HepG2 (cell line): ENCODE data around the gene IP6K1. TPM values are rescaled to one million over a fixed set of nuclear protein-coding genes. Genes with fewer than 3 reads are reported as not detected.
A peak's percentile ranks its signal among the peaks of the same experiment; 100 is the strongest.

Experiments
- ATAC-seq: fragments of 200-7000 bp; cut with Tn5 transposase; 3 replicates; pipeline ENCODE4 v1.9.1; 2020; ENCODE audit warnings: mild to moderate bottlenecking, moderate library complexity
- BruUV-seq: library from RNA; stranded (reverse); fragments of 400-500 nt; replicated peaks from 2 replicates; lab custom pipeline; 2021; lab: Mats Ljungman, UMichigan
- CTCF ChIA-PET: fragments of 300-600 bp; formaldehyde crosslinking; extraction: SDS; loops from one replicate; lab custom pipeline; 2021; ENCODE audit warnings: low total read pairs, inconsistent platforms, low intra/inter-chr PET ratio; lab: Yijun Ruan, JAX
- POLR2A ChIA-PET: fragments of 350-600 bp; sonication (Branson Sonifier 250); formaldehyde crosslinking; loops from one replicate; lab custom pipeline; 2020; ENCODE audit warnings: antibody characterized with exemption, inconsistent platforms; lab: Yijun Ruan, JAX
- DNase-seq: peaks from one replicate; pipeline ENCODE4 v3.0.0-alpha.2; 2015; ENCODE audit warnings: low spot score
- FAIRE-seq: peaks from 3 replicates; lab custom pipeline; 2011; peaks lifted over from hg19 to GRCh38; lab: Jason Lieb, UNC
- H2AFZ ChIP-seq: one replicate; pipeline ENCODE4 v1.6.1; 2011; ENCODE audit warnings: low read length, inconsistent platforms
- H3K27ac ChIP-seq: fragments of 300-600 bp; 3 replicates; pipeline ENCODE4 v1.8.0; 2011; ENCODE audit warnings: mixed run types, mild to moderate bottlenecking, mixed read lengths, low read length, inconsistent platforms; ENCODE audit not compliant: insufficient read depth; ENCODE audit errors: extremely low read length
- H3K27me3 ChIP-seq, 2 experiments: fragments of 200-600 bp in 1 of 2; 2 replicates in 1 of 2; 3 replicates in 1 of 2; pipeline versions ENCODE4 v1.6.0 to v1.8.0; 2011; ENCODE audit warnings: low read length in 2 of 2, mild to moderate bottlenecking in 2 of 2, moderate library complexity in 2 of 2, inconsistent platforms in 1 of 2; ENCODE audit not compliant: insufficient read depth in 2 of 2, control insufficient read depth in 1 of 2
- H3K36me3 ChIP-seq, 2 experiments: fragments of 200-600 bp in 1 of 2; replicated peaks in 1 of 2; 2 replicates in 1 of 2; 3 replicates in 1 of 2; pipeline versions ENCODE4 v1.5.1 to v1.8.0; 2011; ENCODE audit warnings: low read length in 2 of 2, inconsistent platforms in 1 of 2; ENCODE audit not compliant: insufficient read depth in 2 of 2, control insufficient read depth in 1 of 2
- H3K4me1 ChIP-seq: 2 replicates; pipeline ENCODE4 v1.5.1; 2012; ENCODE audit warnings: low read length, inconsistent platforms; ENCODE audit not compliant: insufficient read depth
- H3K4me2 ChIP-seq: 2 replicates; pipeline ENCODE4 v1.6.0; 2011; ENCODE audit warnings: low read depth, low read length, inconsistent platforms
- H3K4me3 ChIP-seq, 3 experiments: fragments of 200-600 bp in 1 of 3; sonication (generic), shearing (Covaris generic) in 1 of 3; replicated peaks in 1 of 3; 2 replicates each; pipeline ENCODE4 v1.5.1; 2011 to 2016; ENCODE audit warnings: low read length in 3 of 3, inconsistent platforms in 2 of 3, low read depth in 2 of 3, mild to moderate bottlenecking in 2 of 3, control low read depth in 1 of 3, mixed read lengths in 1 of 3; ENCODE audit not compliant: insufficient read depth in 1 of 3
- H3K79me2 ChIP-seq: one replicate; pipeline ENCODE4 v1.6.1; 2011; ENCODE audit warnings: low read length, inconsistent platforms; ENCODE audit not compliant: insufficient read depth
- H3K9ac ChIP-seq: 2 replicates; pipeline ENCODE4 v1.6.0; 2011; ENCODE audit warnings: mild to moderate bottlenecking, low read depth, low read length, inconsistent platforms; ENCODE audit not compliant: insufficient read depth
- H3K9me3 ChIP-seq: 2 replicates; pipeline ENCODE4 v1.5.1; 2012; ENCODE audit warnings: mild to moderate bottlenecking, low read length
- H4K20me1 ChIP-seq: 2 replicates; pipeline ENCODE4 v1.6.0; 2011; ENCODE audit warnings: inconsistent platforms, mild to moderate bottlenecking, low read length, moderate library complexity; ENCODE audit not compliant: insufficient read depth
- DNMT1 ChIP-seq: sonication (generic); formaldehyde crosslinking; IDR thresholded peaks from 2 replicates; pipeline ENCODE4 v1.5.1; 2020; ENCODE audit warnings: mild to moderate bottlenecking, missing genetic modification reagents
- KDM5A ChIP-seq: fragments of 200-600 bp; sonication (generic); IDR thresholded peaks from 2 replicates; pipeline ENCODE4 v1.7.0; 2018; ENCODE audit warnings: antibody characterized with exemption, mild to moderate bottlenecking, low read length, borderline replicate concordance
- TOPORS ChIP-seq: sonication (generic); formaldehyde crosslinking; IDR thresholded peaks from 2 replicates; pipeline ENCODE4 v1.8.0; 2023; ENCODE audit warnings: mild to moderate bottlenecking, missing genetic modification reagents
- ZBTB38 ChIP-seq: sonication (generic); formaldehyde crosslinking; IDR thresholded peaks from 2 replicates; pipeline ENCODE4 v1.5.1; 2020; ENCODE audit warnings: mild to moderate bottlenecking, missing genetic modification reagents
- WGBS: methylation state at CpG from one replicate; pipeline ENCODE4 v1.1.6; 2017; ENCODE audit warnings: low lambda C conversion rate; 5-methylcytosine and 5-hydroxymethylcytosine counted together
- in situ Hi-C: cut with HindIII; loops from 2 replicates; pipeline ENCODE4 v1.10.0; 2017; ENCODE audit warnings: low pct_unique_long_range_greater_than_20kb; ENCODE audit not compliant: extremely low pct_ligation_motif_present
- intact Hi-C: fragments of 100-400 bp; cut with micrococcal nuclease; formaldehyde crosslinking; loops from one replicate; pipeline ENCODE4 v1.10.0; 2022; ENCODE audit not compliant: unreplicated experiment
- polyA plus RNA-seq, 8 experiments: library from polyadenylated mRNA; depleted of rRNA in 3 of 8; stranded (reverse) in 7 of 8; unstranded in 1 of 8; fragments of >200 nt; fragmentation: Illumina TruSeq in 4 of 8; extraction: Trizol in 4 of 8; gene quantifications; 2 replicates each; pipeline versions ENCODE4 v1.2.1 to v1.2.3, GENCODE V29; 2011 to 2016; ENCODE audit warnings: low read depth in 4 of 8, missing spikeins in 1 of 8, mixed read lengths in 1 of 8; ENCODE audit not compliant: insufficient read depth in 1 of 8
- total RNA-seq, 5 experiments: library from RNA; depleted of rRNA; stranded (reverse); fragments of >200 nt; fragmentation: Illumina TruSeq; extraction: Trizol; gene quantifications; 2 replicates each; pipeline ENCODE4 v1.2.3, GENCODE V29; 2016; ENCODE audit warnings: low read depth in 1 of 5
- TF ChIP-seq, protein P1 (sequence below): sonication (generic); formaldehyde crosslinking; IDR thresholded peaks from 2 replicates; pipeline ENCODE4 v1.5.0; 2020; ENCODE audit warnings: missing genetic modification reagents
- TF ChIP-seq, protein P2 (sequence below): sonication (generic); formaldehyde crosslinking; IDR thresholded peaks from 2 replicates; pipeline ENCODE4 v1.5.0; 2020; ENCODE audit warnings: missing genetic modification reagents, mild to moderate bottlenecking, borderline replicate concordance

IP6K1 gene
- total and polyA plus RNA-seq, 2 of the 13 experiments (the other 11 are each of a cell fraction or from before 2014, with no cell fraction given) = 17.7 to 29.7 TPM

DNA sequence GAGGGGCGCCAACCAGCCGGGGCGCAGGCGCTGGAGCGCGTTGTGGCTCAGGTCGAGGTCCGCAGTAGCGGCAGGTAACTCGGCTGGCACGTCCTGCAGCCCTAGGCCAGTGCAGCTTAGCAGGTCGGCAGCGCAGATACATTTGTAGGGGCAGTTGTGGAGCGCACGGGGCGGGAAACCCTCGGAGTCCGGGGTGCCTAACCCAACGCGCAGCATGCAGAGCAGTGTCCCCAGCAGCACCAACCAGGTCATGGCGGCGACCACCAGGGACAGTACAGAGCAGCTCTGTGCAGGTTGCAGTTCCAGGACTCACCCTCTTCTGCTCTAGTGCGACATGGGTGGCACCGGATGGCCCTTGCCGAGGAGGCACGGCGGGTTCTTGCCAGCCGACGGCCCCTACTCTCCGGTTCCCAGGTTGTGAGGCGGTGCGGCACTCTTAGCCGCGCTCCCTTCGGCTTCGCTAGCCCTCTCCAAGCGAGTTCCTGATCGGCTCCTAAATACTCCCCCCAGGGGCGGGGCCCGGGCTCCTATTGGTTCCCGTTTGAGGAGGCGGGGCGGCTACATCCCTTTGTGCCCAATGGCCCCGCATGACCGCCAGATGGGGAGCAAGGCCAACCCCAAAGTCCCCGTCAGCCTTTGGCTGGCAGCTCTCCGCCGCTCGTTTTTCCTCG, 67.0 kb downstream of the IP6K1 start, which contains the start of gene AMIGO3 (continued):
- TF ChIP-seq, protein P1, sequence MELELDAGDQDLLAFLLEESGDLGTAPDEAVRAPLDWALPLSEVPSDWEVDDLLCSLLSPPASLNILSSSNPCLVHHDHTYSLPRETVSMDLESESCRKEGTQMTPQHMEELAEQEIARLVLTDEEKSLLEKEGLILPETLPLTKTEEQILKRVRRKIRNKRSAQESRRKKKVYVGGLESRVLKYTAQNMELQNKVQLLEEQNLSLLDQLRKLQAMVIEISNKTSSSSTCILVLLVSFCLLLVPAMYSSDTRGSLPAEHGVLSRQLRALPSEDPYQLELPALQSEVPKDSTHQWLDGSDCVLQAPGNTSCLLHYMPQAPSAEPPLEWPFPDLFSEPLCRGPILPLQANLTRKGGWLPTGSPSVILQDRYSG (CRISPR knock-in tag) = no peak

DNA sequence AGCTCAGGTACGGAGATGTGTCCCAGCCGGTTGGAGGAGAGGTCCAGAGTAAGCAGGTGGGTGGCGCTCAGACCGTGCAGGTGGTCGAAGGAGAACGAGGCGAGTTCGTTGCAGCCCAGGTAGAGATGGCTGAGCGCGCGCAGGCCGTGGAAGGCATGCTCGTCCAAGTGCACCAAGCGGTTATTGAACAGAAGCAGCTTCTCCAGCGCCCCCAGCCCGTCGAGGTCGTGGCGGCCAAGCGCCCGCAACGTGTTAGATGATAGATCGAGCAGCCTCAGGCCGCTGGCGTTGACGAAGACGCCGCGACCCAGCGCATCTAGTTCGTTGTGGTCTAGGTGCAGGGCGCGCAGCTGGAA, 67.5 kb downstream of the IP6K1 start:
- ChIA-PET POLR2A (no interaction called here), CTCF (no interaction called here)
- intact Hi-C loops (no loop called here), in situ Hi-C loops (no loop called here)
- no peak overlapping the region for H2AFZ ChIP-seq
- H3K36me3 ChIP-seq = peaks cover 19% of the 10 kb centered on the region in 2 experiments; a peak in 4 of 5 replicates
- H3K9ac ChIP-seq = no peak overlapping the region
- ATAC-seq (no peak), DNase-seq (no peak), FAIRE-seq (no peak)
- BruUV-seq = no TSS peak
- H3K79me2 ChIP-seq = peaks cover 13% of the 10 kb centered on the region
- 97% methylated on average over 33 of the region's 33 CpGs for WGBS
- H3K9me3 ChIP-seq = no peaks in the 10 kb centered on the region
- peaks cover 10% of the 10 kb centered on the region for H3K4me1 ChIP-seq
- H3K4me3 ChIP-seq = no peak overlapping the region
- TF ChIP-seq KDM5A = no peak
- TF ChIP-seq, protein P2, sequence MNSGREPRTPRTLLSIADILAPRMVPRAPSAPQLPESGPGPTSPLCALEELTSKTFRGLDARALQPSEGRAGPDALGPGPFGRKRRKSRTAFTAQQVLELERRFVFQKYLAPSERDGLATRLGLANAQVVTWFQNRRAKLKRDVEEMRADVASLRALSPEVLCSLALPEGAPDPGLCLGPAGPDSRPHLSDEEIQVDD (CRISPR knock-in tag) = no peak
- TF ChIP-seq ZBTB38 (CRISPR knock-in tag) = peak; percentile 12; the same call in 1 of the 2 replicates
- TF ChIP-seq DNMT1 (CRISPR knock-in tag) = no peak
- TF ChIP-seq TOPORS (CRISPR knock-in tag) = no peak
- H4K20me1 ChIP-seq = no peaks in the 10 kb centered on the region
- H3K4me2 ChIP-seq = no peak overlapping the region
- H3K27ac ChIP-seq = no peak overlapping the region
- H3K27me3 ChIP-seq = no peaks in the 10 kb centered on the region
